Measurements from ENCODE around the gene RPS13.
A peak's percentile ranks its signal among the peaks of the same experiment; 100 is the strongest.
"Not testable (repeated sequence)": the region's sequence is repeated elsewhere in the genome, so short reads cannot be mapped to it uniquely, and the experiment has no call there.

The RPS13 gene

DNA sequence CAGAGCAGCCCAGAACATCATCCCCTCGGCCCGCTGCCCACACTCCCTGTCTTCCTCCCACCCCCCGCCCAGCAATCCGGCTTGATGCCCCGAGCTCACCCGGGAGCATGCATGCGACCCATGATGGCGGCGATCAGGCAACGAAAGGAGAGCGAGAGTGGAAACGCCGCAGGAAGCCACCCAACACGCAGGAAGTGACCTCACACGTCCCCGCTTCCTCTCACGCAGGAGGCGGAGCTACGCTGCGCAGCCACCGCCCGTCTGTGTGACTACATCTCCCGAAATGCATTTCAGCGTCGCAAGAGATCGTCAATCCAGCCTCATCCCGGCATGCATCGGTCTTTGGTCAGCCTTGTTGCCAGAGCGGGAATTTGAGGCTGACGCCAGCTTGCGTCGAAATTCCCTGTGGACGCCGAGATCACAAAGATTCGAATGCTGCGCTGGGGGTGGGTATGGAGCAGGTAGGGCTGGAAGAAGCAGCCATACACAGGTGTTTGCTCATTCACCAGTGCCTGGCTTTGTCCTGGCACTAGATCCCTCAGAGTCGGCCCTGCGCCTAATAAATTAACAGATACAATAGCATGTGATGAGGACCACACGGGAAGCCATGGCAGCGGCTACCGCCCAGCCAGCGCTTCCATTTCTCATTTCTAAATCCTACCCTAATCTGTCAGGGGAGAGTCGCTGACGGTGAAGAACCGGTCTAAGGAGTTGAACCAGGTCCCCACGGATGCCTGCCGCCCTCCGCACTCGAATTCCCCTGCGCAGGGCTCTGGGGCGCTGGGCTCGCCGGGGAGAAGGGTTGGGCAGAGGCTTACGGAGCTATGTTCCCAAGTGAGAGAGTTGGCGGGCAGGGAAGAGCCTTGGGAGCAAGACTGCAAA, at the start of gene RPS13:
TSS of gene RPS13 (minus strand) at position 148 of the 882 bp plus-strand sequence. CDS start at position 122, 26 bp downstream.
- peak; percentile 87 to 97 for DNase-seq

DNA sequence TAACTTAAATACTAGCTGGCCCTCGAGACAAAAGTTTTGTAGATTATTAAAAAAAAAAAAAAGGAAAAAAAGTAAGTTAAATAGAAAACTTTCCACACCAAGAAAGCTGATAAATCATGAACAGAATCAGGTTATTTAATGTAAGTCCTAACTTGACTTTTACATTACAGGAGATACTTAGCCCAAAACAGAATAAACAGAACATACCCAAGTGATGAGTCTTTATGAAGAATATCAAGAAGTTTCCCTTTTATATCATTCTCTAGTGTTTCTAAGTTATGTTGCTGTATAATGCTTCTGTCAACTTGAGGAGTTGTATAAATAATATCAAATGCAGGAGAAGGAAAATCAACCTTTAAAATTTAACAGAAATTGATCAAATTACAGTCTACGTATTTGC, 44.5 kb upstream of the RPS13 start:
- no peak for DNase-seq

DNA sequence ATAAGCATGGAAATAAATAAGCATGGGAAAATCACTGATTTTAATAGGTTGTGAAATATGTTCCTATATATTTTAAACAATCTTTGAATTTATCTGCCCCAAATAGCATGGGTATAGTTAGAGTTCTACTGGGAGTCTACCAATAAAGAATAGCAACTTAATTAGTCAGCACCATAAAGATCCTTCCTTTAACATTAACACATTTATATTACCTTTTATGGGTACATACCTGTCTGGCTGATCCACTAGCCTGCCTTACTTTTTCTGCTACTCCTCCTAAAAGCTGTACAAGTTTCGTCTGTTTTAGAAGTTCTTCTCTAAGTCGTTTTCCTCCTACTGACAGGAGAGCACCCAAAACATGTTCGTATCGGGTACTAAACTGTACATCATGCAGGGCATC, 39.8 kb upstream of the RPS13 start:
- DNase-seq: no peak

DNA sequence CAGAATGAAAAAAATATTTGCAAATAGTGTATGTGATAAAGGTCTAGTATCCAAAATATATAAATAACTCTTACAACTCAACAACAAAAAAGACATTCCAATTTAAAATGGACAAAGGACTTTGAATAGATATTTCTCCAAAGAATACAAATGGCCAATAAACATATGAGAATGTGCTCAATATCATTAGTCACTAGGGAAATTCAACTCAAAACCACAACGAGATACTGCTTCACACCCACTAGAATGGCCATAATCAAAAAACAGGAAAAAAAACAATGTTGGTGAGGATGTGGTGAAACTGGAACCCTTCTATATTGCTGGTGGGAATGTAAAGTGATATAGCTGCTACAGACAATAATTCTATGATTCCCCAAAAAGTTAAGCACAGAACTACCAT, 38.6 kb upstream of the RPS13 start:
- DNase-seq: no peak

DNA sequence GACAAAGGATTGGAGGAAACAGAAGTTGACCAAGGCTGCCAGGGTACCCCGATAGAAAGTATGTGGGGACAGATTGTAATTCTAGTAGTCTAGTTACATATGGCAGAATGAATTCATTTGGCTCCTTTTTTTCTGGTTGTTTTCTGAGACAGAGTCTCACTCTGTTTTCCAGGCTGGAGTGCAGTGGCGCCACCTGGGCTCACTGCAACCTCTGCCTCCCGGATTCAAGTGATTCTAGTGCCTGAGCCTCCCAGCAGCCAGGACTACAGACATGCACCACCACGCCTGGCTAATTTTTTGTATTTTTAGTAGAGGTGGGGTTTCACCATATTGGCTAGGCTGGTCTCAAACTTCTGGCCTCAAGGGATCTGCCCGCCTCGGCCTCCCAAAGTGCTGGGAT, 30.3 kb upstream of the RPS13 start:
- not testable (repeated sequence) for DNase-seq

DNA sequence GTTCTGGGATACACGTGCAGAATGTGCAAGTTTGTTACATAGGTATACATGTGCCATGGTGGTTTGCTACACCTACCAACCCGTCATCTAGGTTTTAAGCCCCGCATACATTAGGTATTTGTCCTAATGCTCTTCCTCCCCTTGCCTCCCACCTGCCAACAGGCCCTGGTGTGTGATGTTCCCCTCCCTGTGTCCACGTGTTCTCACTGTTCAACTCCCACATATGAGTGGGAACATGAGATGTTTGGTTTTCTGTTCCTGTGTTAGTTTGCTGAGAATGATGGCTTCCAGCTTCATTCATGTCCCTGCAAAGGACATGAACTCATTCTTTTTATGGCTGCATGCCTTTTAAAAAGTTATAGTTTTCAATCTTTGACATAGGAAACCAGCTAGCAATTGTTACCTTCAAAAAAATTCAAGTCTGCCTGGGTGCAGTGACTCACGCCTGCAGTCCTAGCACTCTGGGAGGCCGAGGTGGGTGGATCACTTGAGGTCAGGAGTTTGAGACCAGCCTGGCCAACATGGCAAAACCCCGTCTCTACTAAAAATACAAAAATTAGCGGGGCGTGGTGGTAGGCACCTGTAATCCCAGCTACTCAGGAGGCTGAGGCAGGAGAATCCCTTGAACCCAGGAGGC, 28.1 kb upstream of the RPS13 start:
- not testable (repeated sequence) for DNase-seq

DNA sequence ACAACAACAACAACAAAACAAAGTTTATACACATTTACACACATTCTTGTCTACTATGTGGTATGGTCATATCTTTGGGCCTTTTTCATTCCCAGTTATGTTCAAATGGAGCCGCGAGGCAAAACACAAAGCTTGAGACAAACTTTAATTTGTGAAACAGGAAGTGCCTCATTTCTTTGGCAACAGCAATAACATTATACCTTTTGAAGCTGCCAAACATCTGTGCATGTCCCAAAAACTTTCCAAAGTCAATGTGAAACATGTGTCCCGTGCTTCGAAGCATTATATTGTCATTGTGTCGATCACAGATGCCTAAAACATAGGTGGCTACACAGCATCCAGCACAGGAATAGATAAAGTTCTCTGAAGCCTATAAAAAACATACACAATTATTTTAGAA, 25.0 kb upstream of the RPS13 start:
- DNase-seq: no peak

DNA sequence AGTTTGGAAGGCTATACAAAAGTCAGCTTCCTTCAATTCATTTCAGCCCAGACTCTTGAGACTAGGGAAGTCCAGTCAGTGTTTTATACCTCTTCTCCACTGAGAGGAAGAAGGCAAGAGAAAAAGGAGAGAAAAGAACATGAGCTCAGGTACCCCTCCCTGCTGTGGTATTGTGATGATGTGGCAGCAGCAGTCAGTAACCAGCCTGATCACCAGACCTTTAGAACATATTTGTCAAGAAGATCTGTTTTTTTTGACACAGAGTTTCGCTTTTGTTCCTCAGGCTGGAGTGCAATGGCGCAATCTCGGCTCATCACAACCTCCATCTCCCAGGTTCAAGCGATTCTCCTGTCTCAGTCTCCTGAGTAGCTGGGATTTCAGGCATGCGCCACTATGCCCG, 21.2 kb upstream of the RPS13 start:
- DNase-seq: no peak

DNA sequence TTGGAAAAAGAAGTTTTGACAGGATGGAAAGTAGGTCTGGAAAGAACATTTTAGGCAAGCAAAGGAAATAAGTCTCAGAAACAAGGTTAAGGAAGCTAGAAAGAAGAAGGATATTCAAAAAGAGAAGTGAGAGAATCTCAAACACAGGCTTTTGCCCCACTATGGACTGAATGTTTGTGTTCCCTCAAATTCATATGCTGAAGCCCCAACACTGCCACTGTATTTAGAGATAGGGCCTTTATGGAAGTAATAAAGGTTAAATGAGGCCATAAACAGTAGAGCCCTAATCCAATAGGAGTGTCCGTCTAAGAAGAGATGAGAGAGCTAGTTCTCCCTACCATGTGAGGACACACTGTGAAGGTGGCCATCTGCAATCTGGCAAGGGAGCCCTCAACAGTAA, 20.6 kb upstream of the RPS13 start:
- DNase-seq: no peak

DNA sequence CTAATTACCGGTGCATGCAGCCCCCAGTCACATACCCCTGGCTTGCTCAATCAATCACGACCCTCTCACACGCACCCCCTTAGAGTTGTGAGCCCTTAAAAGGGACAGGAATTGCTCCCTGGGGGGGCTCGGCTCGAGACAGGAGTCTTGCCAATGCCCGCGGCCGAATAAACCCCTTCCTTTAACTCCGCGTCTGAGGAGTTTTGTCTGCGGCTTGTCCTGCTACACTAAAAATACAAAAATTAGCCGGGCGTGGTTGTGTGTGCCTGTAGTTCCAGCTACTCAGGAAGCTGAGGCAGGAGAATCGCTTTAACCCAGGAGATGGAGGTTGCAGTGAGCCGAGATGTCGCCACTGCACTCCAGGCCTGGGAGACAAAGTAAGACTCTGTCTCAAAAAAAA, 8.5 kb upstream of the RPS13 start:
- DNase-seq: not testable (repeated sequence)

DNA sequence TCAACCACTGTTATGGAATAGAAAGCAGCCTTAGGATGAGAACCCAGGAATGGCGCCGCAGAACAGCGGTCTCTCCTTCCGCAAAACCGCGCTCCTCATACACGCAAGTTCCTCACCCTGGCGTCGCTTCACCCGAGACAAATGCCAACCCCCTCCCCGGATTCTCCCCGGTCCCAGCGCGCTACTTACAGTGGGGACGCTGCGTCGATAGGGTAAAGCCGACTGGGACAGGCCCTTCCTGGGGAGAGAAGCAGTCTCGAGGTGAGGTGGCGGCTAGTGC, 287 bp downstream of the RPS13 start:
- no peak for DNase-seq

DNA sequence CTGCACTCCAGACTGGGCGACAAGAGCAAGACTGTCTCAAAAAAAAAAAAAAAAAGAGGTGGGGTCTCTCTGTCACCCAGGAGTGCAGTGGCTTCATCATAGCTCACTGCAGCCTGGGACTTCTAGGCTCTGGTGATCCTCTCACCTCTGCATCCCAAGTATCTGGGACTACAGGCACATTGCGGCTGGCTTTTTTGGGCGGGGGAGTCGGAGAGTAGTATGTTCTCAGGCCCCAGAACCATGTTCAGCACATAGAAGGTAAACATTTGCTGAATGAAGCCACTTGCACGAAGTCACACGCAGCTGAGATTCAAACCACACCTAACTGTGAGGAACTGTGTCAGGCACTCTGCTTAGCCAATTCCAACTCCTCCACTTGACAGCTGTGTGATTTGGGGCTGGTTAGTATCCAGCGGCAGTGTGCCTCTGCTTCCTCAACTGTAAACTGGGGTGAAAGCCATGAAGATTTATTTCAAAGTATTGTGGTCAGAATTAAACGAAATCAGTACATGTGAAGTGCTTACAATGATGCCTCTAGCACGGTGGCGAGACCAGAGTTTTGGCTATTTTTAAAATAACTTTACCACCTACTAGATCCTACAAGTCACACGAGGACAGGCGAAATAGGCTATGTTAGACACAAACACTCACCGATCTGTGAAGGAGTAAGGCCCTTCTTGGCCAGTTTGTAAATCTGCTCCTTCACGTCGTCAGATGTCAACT, 789 bp downstream of the RPS13 start:
- DNase-seq: no peak

DNA sequence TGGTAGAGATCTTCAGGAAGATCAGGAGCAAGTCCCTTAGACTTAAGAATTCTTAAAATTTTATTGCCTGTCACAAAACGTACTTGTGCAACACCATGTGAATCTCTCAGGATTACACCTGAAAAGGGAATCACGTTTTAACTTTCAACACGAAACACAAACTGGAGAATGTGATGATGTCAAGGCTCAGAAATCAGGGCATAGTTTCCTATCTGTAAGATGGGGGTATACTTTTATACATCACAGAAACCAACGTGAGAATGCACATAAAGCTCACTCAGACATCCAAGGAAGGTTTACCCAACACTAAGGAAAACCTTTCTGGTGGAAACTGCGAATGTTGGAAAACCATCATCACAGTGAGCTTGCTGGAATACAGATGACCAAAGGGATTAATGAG, 2.0 kb downstream of the RPS13 start:
- DNase-seq: no peak

DNA sequence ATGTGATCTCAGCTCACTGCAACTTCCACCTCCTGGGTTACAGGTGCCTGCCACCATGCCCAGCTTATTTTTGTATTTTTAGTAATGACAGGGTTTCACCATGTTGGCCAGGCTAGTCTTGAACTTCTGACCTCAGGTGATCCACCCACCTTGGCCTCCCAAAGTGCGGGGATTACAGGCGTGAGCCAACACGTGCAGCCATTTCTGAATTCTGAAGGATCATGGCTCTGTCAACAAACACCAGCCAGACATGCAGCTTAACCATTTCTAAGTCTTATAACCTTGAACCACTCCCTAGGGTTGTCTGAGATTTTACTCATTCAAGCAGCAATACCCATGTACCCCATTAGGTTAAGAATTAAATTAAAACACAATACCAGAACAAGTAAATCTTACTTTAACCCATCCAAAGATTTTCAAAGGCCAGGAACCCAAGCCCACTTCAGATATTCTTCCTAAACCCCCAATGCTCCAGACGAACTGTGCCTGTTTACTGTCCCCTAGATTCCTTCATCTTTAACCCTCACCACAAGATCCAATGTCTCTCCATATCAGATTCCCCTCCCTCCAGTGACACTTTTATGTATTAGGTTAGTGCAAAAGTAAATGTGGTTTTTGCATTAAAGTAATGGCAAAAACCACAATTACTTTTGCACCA, 4.0 kb downstream of the RPS13 start:
- DNase-seq: no peak

DNA sequence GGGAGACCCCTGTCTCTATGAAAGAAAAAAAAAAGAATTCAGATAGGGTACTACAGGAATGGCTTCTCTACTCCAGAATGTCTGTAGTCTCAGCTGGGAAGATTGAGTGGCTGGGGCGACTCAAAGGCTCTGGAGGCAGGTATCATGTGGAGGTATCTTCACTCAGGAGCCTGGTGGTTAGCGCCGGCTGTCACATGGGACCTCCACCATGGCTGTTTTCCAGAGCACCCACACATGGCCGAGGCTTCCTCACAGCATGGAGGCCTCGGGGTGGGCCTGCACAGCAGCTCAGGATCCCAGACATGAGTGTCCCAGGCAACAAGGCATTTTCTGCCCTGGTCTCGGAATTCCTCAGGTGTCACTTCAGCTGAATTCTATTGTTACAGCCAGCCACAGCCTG, 10.1 kb downstream of the RPS13 start:
- no peak for DNase-seq

DNA sequence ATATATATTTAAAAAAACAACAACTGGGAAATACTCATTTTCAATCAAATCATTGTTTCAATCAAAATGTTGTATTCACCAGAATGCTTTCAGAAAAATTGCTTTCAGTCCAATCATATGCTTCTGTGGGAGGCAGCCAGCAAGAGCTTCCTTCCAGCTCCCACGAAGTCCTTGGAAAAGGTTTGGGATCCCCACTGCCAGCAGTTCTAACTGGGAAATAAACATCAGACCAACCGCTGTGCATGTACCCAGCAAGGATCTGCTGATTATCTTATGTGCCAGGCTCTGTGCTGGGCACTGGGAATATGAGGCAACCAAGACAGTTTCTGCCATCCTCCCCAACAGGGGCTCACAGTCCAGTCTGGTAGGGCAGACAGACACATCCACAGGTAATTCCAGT, 10.8 kb downstream of the RPS13 start:
- no peak for DNase-seq

DNA sequence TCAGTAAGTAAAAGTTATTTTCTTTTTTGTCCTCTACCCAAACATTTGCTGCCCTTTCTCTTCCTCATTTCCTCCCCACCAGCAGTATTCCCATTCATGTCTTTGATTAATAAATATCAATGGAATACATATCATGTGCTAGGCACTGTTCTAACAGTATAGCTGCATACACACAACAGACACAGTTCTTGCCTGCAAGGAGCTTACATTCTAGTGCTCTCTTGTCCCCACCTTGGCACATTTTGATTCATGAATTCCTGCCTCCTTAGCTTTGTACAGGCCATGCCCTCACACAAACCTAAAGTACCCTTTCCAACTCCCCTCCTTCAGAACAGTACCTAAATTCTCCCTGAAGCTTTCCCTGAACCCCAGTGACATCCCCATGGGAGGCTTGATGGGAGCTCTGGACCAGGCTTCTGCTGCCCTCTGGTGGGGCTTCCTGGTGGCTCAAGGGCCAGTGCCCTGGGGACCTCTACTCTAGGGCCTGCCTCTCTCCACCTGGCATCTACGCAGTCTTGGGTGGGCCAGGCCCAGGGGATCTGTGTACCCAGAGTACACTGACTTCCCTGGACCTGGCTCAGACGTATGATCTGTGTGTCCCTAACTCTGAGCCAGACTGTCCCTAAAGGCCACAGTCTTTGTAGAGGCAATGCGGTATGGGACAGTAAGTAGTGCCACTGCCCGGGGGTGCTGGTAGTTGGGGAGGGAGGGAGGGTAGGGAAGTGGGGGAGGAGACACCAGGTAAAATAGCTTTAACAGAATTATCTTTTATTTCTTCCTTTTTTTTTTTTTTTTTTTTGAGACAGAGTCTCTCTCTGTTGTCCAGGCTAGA, 14.1 kb downstream of the RPS13 start:
- no peak for DNase-seq

DNA sequence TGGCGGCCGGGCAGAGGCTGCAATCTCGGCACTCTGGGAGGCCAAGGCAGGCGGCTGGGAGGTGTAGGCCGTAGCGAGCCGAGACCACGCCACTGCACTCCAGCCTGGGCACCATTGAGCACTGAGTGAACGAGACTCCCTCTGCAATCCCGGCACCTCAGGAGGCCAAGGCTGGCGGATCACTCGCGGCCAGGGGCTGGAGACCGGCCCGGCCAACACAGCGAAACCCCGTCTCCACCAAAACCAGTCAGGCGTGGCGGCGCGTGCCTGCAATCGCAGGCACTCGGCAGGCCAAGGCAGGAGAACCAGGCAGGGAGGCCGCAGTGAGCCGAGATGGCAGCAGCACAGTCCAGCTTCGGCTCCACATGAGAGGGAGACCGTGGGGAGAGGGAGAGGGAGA, 26.3 kb downstream of the RPS13 start:
- DNase-seq: not testable (repeated sequence)

DNA sequence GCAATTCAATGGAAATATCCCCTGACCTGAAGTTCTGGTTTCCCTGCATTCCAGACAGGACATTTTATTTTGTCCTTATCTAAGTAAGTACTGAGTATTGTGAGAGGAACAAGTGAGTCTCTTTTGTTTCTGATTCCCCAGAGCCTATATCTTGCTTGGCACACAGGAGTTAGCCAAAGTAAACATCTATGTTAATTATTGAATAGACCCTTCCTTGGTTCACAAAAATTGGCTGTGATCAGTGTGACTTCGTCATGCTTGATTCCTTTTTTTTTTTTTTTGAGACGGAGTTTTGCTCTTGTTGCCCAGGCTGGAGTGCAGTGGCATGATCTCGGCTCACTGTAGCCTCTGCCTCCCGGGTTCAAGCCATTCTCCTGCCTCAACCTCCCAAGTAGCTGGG, 29.0 kb downstream of the RPS13 start:
- DNase-seq: not testable (repeated sequence)

DNA sequence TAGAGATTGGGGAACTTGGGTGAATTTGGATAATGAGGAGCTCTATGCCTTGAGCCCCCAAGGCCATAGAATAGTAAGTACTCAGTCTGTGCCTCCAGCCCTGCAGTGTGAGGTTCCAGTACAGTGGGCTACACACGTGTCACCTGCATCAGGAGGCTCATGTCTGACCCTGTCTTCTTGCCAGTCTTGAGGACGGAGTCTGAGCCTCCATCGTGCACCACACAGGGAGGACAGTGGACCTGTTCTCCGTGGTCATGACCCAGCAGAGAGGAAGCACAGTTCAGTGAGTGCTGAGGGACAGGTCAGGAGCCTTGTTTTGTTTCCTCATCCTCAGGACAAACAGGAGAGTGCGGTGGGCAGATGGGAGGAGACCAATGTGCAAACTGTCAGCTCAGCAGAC, 30.8 kb downstream of the RPS13 start:
- DNase-seq: no peak

DNA sequence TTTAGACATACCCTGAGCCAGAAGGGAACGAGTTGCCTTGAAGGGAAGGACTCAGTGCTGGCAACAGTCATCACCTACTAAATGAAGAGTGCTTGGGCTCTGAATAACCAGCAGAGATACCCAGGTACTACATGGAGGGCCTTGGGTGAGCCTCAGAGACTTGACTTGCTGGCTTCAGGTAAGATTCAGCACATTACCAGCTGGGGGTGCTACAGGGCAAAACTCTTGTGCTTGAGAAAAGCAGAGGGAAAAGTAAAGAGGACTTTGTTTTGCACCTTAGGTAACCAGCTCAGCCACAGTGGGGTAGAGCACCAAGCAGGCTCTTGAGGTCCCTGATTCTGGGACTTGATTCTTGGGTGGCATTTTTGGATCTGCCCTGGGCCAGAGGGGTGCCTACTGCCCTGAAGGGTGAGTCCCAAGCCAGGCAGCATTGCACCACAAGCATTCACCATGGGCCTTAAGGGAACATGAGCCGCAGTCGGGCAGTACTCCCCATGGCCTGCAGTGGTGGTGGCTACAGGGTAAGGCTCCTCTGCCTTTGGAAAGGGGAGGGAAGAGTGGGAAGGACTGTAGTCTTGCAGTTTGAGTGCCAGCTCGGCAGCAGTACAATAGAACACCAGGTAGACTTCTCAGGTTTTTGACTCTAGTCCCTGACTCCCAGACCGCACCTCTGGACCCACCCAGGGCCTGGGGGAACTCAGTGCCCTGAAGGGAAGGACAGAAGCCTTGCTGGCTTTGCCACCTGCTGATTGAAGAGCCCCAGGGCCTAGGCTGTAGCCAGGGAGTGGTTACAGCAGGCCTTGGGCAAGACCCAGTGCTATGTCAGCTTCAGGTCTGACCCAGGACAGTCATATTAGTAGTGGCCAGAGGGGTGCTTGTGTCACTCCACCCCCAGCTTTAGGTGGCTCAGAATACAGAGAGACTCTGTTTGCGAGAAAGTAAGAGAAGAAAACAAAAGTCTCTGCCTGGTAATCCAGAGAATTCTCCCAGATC, 40.5 kb downstream of the RPS13 start:
- DNase-seq: no peak
